ENCODE measurements around the gene MAP2.

The MAP2 gene

GRCh38 chr2:209423562-209424198, at the start of gene MAP2:
MAP2 (plus strand) TSS chr2:209424047; CDS start chr2:209653171, 229,124 bp downstream.
- H3K4me3 ChIP-seq (ENCODE audit: low read depth, low read length) = peak within 1 kb of the TSS; percentile 33

GRCh38 chr2:209376686-209377085, 47.2 kb upstream of the MAP2 start:
- no peak overlapping the region for H3K4me3 ChIP-seq (ENCODE audit: low read depth, low read length)

GRCh38 chr2:209380293-209380692, 43.6 kb upstream of the MAP2 start:
- H3K4me3 ChIP-seq (ENCODE audit: low read depth, low read length) = no peak overlapping the region

GRCh38 chr2:209381091-209381490, 42.8 kb upstream of the MAP2 start:
- no peak overlapping the region for H3K4me3 ChIP-seq (ENCODE audit: low read depth, low read length)

GRCh38 chr2:209382775-209383174, 41.1 kb upstream of the MAP2 start:
- H3K4me3 ChIP-seq (ENCODE audit: low read depth, low read length) = no peak overlapping the region

- no peak overlapping the region for H3K4me3 ChIP-seq (ENCODE audit: low read depth, low read length)
Measured at GRCh38 chr2:209383212-209383611, 40.6 kb upstream of the MAP2 start.

- H3K4me3 ChIP-seq (ENCODE audit: low read depth, low read length) = no peak overlapping the region
Measured at GRCh38 chr2:209387389-209387788, 36.5 kb upstream of the MAP2 start.

GRCh38 chr2:209388446-209389037, 35.3 kb upstream of the MAP2 start:
- no peak overlapping the region for H3K4me3 ChIP-seq (ENCODE audit: low read depth, low read length)

GRCh38 chr2:209389171-209389618, 34.7 kb upstream of the MAP2 start:
- no peak overlapping the region for H3K4me3 ChIP-seq (ENCODE audit: low read depth, low read length)

- H3K4me3 ChIP-seq (ENCODE audit: low read depth, low read length) = no peak overlapping the region
Measured at GRCh38 chr2:209390839-209391238, 33.0 kb upstream of the MAP2 start.

GRCh38 chr2:209391776-209392401, 32.0 kb upstream of the MAP2 start:
- H3K4me3 ChIP-seq (ENCODE audit: low read depth, low read length) = no peak overlapping the region

GRCh38 chr2:209395229-209395628, 28.6 kb upstream of the MAP2 start:
- no peak overlapping the region for H3K4me3 ChIP-seq (ENCODE audit: low read depth, low read length)

- no peak overlapping the region for H3K4me3 ChIP-seq (ENCODE audit: low read depth, low read length)
Measured at GRCh38 chr2:209395652-209396051, 28.2 kb upstream of the MAP2 start.

GRCh38 chr2:209398463-209398862, 25.4 kb upstream of the MAP2 start:
- no peak overlapping the region for H3K4me3 ChIP-seq (ENCODE audit: low read depth, low read length)

- H3K4me3 ChIP-seq (ENCODE audit: low read depth, low read length) = no peak overlapping the region
Measured at GRCh38 chr2:209401788-209402187, 22.1 kb upstream of the MAP2 start.

- H3K4me3 ChIP-seq (ENCODE audit: low read depth, low read length) = no peak overlapping the region
Measured at GRCh38 chr2:209411296-209411695, 12.6 kb upstream of the MAP2 start.

- no peak overlapping the region for H3K4me3 ChIP-seq (ENCODE audit: low read depth, low read length)
Measured at GRCh38 chr2:209411718-209412117, 12.1 kb upstream of the MAP2 start.

- H3K4me3 ChIP-seq (ENCODE audit: low read depth, low read length) = no peak overlapping the region
Measured at GRCh38 chr2:209413311-209414014, 10.4 kb upstream of the MAP2 start.

- no peak overlapping the region for H3K4me3 ChIP-seq (ENCODE audit: low read depth, low read length)
Measured at GRCh38 chr2:209416913-209417312, 6.9 kb upstream of the MAP2 start.

GRCh38 chr2:209422191-209422754, 1.6 kb upstream of the MAP2 start:
- no peak overlapping the region for H3K4me3 ChIP-seq (ENCODE audit: low read depth, low read length)

GRCh38 chr2:209424199-209424701, 403 bp downstream of the MAP2 start:
- H3K4me3 ChIP-seq (ENCODE audit: low read depth, low read length) = peak overlapping the region; percentile 33

Data from iPS-11a (cell line).